ENCODE data around the gene ATP9B.

ATP9B gene

GRCh38 chr18:79420033-79420745 lies 351.0 kb downstream of the ATP9B start:
- no peak for TF ChIP-seq FOXP2 (optimal IDR thresholded peaks at IDR 0.05; ENCODE audit: borderline replicate concordance, extremely low read depth, extremely low read length, insufficient read depth)
- no peak for TF ChIP-seq POLR2AphosphoS5 (IDR thresholded peaks at IDR 0.05; ENCODE audit: low read depth, low read length)
- TF ChIP-seq SIN3A (IDR thresholded peaks at IDR 0.05; ENCODE audit: borderline replicate concordance, insufficient read depth, low read length) = no peak

- TF ChIP-seq TAF1 (IDR thresholded peaks at IDR 0.05; ENCODE audit: borderline replicate concordance, insufficient read depth, low read length) (no peak), SIN3A (IDR thresholded peaks at IDR 0.05; ENCODE audit: borderline replicate concordance, insufficient read depth, low read length) (no peak), FOXP2 (optimal IDR thresholded peaks at IDR 0.05; ENCODE audit: borderline replicate concordance, extremely low read depth, extremely low read length, insufficient read depth) (no peak), POLR2AphosphoS5 (IDR thresholded peaks at IDR 0.05; ENCODE audit: low read depth, low read length) (no peak)
- TF ChIP-seq, protein P1, sequence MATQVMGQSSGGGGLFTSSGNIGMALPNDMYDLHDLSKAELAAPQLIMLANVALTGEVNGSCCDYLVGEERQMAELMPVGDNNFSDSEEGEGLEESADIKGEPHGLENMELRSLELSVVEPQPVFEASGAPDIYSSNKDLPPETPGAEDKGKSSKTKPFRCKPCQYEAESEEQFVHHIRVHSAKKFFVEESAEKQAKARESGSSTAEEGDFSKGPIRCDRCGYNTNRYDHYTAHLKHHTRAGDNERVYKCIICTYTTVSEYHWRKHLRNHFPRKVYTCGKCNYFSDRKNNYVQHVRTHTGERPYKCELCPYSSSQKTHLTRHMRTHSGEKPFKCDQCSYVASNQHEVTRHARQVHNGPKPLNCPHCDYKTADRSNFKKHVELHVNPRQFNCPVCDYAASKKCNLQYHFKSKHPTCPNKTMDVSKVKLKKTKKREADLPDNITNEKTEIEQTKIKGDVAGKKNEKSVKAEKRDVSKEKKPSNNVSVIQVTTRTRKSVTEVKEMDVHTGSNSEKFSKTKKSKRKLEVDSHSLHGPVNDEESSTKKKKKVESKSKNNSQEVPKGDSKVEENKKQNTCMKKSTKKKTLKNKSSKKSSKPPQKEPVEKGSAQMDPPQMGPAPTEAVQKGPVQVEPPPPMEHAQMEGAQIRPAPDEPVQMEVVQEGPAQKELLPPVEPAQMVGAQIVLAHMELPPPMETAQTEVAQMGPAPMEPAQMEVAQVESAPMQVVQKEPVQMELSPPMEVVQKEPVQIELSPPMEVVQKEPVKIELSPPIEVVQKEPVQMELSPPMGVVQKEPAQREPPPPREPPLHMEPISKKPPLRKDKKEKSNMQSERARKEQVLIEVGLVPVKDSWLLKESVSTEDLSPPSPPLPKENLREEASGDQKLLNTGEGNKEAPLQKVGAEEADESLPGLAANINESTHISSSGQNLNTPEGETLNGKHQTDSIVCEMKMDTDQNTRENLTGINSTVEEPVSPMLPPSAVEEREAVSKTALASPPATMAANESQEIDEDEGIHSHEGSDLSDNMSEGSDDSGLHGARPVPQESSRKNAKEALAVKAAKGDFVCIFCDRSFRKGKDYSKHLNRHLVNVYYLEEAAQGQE (IDR thresholded peaks at IDR 0.05; ENCODE audit: insufficient read depth in 1 of 2, low read depth in 2 of 2, low read length in 2 of 2) = no peak
Observed at GRCh38 chr18:79421275-79421857, 352.2 kb downstream of the ATP9B start.

DNA sequence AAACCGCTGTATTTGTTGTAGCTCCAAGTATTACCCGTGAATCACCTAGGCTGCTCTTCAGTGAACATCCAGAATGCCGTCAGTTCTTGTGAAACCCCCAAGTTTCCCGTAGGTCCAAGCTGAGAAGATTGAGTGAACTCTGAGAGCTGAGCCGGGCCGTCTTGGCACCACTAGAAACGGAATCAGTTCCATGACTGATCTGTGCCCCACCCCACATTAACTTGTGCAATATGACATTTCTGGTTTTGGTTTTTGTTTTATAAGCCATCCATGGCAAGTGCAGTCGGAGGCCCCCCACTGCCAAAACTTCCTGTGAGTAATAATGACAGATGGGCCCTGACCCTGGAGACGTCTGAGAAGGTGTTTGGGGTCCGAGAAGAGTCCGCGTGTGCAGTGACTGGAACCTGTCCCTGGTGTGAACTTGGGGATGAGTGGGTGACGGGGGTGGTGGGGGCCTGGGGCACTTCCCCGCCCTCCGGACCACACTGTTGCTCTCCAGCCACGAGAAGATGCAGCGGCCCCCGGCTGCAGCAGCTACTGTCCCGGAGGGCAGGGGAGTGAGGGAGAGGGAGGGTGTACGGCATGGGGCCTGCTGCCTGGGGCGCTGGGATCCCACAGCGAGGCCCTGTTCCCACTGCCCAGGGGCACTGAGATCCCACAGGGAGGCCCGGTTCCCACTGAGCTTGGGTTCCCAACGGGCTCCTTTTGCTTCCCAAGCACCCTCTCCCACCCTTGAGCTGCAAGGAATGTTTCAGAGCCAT lies 353.0 kb downstream of the ATP9B start:
- TF ChIP-seq SIN3A (IDR thresholded peaks at IDR 0.05; ENCODE audit: borderline replicate concordance, insufficient read depth, low read length) (no peak), POLR2AphosphoS5 (IDR thresholded peaks at IDR 0.05; ENCODE audit: low read depth, low read length) (no peak), TAF1 (IDR thresholded peaks at IDR 0.05; ENCODE audit: borderline replicate concordance, insufficient read depth, low read length) (no peak), FOXP2 (optimal IDR thresholded peaks at IDR 0.05; ENCODE audit: borderline replicate concordance, extremely low read depth, extremely low read length, insufficient read depth) (no peak)
- TF ChIP-seq, protein P1 (IDR thresholded peaks at IDR 0.05; ENCODE audit: insufficient read depth in 1 of 2, low read depth in 2 of 2, low read length in 2 of 2) = no peak

DNA sequence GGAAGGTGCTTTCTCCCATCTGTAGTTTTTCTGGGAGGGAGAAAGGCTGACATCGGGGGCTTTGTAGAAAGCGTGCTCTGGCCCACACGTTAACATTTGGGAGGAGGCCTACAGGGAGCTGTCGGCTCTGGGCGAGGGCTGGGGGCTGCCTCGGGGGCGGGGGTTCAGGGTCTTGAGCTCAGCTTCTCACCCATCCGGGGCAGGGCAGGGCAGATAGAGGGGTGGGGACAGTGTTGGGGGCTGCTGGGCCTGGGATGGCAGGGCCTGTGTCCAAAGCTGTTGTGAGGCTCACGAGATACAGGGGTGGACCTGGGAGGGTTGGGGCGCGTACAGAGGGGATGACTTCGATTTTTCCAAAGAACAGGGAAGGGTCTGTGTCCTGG lies 353.6 kb downstream of the ATP9B start:
- TF ChIP-seq POLR2AphosphoS5 (IDR thresholded peaks at IDR 0.05; ENCODE audit: low read depth, low read length) = no peak
- no peak for TF ChIP-seq FOXP2 (optimal IDR thresholded peaks at IDR 0.05; ENCODE audit: borderline replicate concordance, extremely low read depth, extremely low read length, insufficient read depth)
- no peak for TF ChIP-seq TAF1 (IDR thresholded peaks at IDR 0.05; ENCODE audit: borderline replicate concordance, insufficient read depth, low read length)
- no peak for TF ChIP-seq SIN3A (IDR thresholded peaks at IDR 0.05; ENCODE audit: borderline replicate concordance, insufficient read depth, low read length)
- TF ChIP-seq, protein P1 (IDR thresholded peaks at IDR 0.05; ENCODE audit: insufficient read depth in 1 of 2, low read depth in 2 of 2, low read length in 2 of 2) = no peak

GRCh38 chr18:79423211-79424007 lies 354.2 kb downstream of the ATP9B start:
- TF ChIP-seq, protein P1 (IDR thresholded peaks at IDR 0.05; ENCODE audit: insufficient read depth in 1 of 2, low read depth in 2 of 2, low read length in 2 of 2) = no peak
- TF ChIP-seq POLR2AphosphoS5 (IDR thresholded peaks at IDR 0.05; ENCODE audit: low read depth, low read length) (no peak), TAF1 (IDR thresholded peaks at IDR 0.05; ENCODE audit: borderline replicate concordance, insufficient read depth, low read length) (no peak), FOXP2 (optimal IDR thresholded peaks at IDR 0.05; ENCODE audit: borderline replicate concordance, extremely low read depth, extremely low read length, insufficient read depth) (no peak), SIN3A (IDR thresholded peaks at IDR 0.05; ENCODE audit: borderline replicate concordance, insufficient read depth, low read length) (no peak)
